K562 (cell line): ENCODE measurements around the gene COL5A3. TPM values are rescaled to one million over a fixed set of nuclear protein-coding genes. Genes with fewer than 3 reads are reported as not detected.

ENCODE experiments used
- ATAC-seq: fragments of 200-7000 bp; cut with Tn5 transposase; 3 replicates; pipeline ENCODE4 v1.9.1; 2020; ENCODE audit warnings: moderate library complexity
- Bru-seq: library from RNA; stranded (reverse); fragments of 400-500 nt; gene quantifications from one replicate; lab custom pipeline; 2021; lab: Mats Ljungman, UMichigan
- BruChase-seq, 2 experiments: library from RNA; stranded (reverse); fragments of 400-500 nt; gene quantifications; one replicate each; lab custom pipeline; 2021; lab: Mats Ljungman, UMichigan
- BruUV-seq: library from RNA; stranded (reverse); fragments of 400-500 nt; replicated peaks from 2 replicates; lab custom pipeline; 2021; lab: Mats Ljungman, UMichigan
- CTCF ChIA-PET: fragments of 300-600 bp; formaldehyde crosslinking; extraction: SDS; loops from one replicate; lab custom pipeline; 2021; ENCODE audit warnings: low intra/inter-chr PET ratio; lab: Yijun Ruan, JAX
- POLR2A ChIA-PET: fragments of 300-600, 350-650 bp; sonication (Branson Sonifier 250); formaldehyde crosslinking; extraction: SDS; loops from one replicate; lab custom pipeline; 2021; ENCODE audit warnings: antibody characterized with exemption, inconsistent platforms; lab: Yijun Ruan, JAX
- DNase-seq, 4 experiments: peaks; one replicate each; pipeline versions ENCODE4 v3.0.0 to v3.0.0-alpha.2; 2011 to 2018; ENCODE audit warnings: low spot score in 3 of 4, mixed read lengths in 3 of 4; ENCODE audit errors: extremely low read depth in 1 of 4
- FAIRE-seq: peaks from 2 replicates; lab custom pipeline; 2011; peaks lifted over from hg19 to GRCh38; lab: Jason Lieb, UNC
- H2AFZ ChIP-seq: 2 replicates; pipeline ENCODE4 v1.6.0; 2011; ENCODE audit warnings: low read depth, low read length, control low read depth, inconsistent platforms
- H3K27ac ChIP-seq: fragments of 200-600 bp; 3 replicates; pipeline ENCODE4 v1.8.0; 2011; ENCODE audit warnings: low read depth, mild to moderate bottlenecking, control low read depth, inconsistent platforms, low read length, moderate library complexity, mixed read lengths; ENCODE audit errors: extremely low read depth
- H3K27me3 ChIP-seq, 2 experiments: fragments of 300-600 bp in 1 of 2; 2 replicates in 1 of 2; 3 replicates in 1 of 2; pipeline versions ENCODE4 v1.6.0 to v1.8.0; 2011; ENCODE audit warnings: inconsistent platforms in 2 of 2, low read length in 2 of 2, mild to moderate bottlenecking in 1 of 2, mixed read lengths in 1 of 2, moderate library complexity in 1 of 2; ENCODE audit not compliant: control insufficient read depth in 2 of 2, insufficient read depth in 2 of 2
- H3K36me3 ChIP-seq: fragments of 300-600 bp; 3 replicates; pipeline ENCODE4 v1.8.0; 2011; ENCODE audit warnings: mild to moderate bottlenecking, low read length, inconsistent platforms; ENCODE audit not compliant: control insufficient read depth, insufficient read depth
- H3K4me1 ChIP-seq, 2 experiments: fragments of 200-600 bp in 1 of 2; replicated peaks in 1 of 2; 2 replicates in 1 of 2; 3 replicates in 1 of 2; pipeline versions ENCODE4 v1.5.1 to v1.8.0; 2011; ENCODE audit warnings: inconsistent platforms in 2 of 2, low read length in 2 of 2, mild to moderate bottlenecking in 1 of 2, mixed read lengths in 1 of 2, moderate library complexity in 1 of 2; ENCODE audit not compliant: control insufficient read depth in 2 of 2, insufficient read depth in 2 of 2
- H3K4me2 ChIP-seq: 2 replicates; pipeline ENCODE4 v1.6.1; 2011; ENCODE audit warnings: low read length, control low read depth, inconsistent platforms, mixed read lengths; ENCODE audit not compliant: insufficient read depth
- H3K4me3 ChIP-seq: fragments of 200-600 bp; sonication (generic), shearing (Covaris generic); 2 replicates; pipeline ENCODE4 v1.5.1; 2016; ENCODE audit warnings: control low read depth, inconsistent platforms
- H3K79me2 ChIP-seq: fragments of 200-600 bp; 3 replicates; pipeline ENCODE4 v1.8.0; 2011; ENCODE audit warnings: low read length, inconsistent platforms; ENCODE audit not compliant: control insufficient read depth, insufficient read depth
- H3K9ac ChIP-seq, 2 experiments: 2 replicates each; pipeline versions ENCODE4 v1.6.0 to v1.6.1; 2011; ENCODE audit warnings: low read depth in 2 of 2, low read length in 2 of 2, control low read depth in 1 of 2, inconsistent platforms in 1 of 2, mild to moderate bottlenecking in 1 of 2, mixed read lengths in 1 of 2; ENCODE audit not compliant: insufficient read depth in 1 of 2
- H3K9me1 ChIP-seq: one replicate; pipeline ENCODE4 v1.6.0; 2011; ENCODE audit warnings: inconsistent platforms, mild to moderate bottlenecking, low read length, moderate library complexity; ENCODE audit not compliant: control insufficient read depth, insufficient read depth
- H3K9me3 ChIP-seq: replicated peaks from 2 replicates; pipeline ENCODE4 v1.5.1; 2011; ENCODE audit warnings: low read depth, low read length, inconsistent platforms; ENCODE audit not compliant: control insufficient read depth, insufficient read depth
- H4K20me1 ChIP-seq: replicated peaks from 2 replicates; pipeline ENCODE4 v1.6.1; 2011; ENCODE audit warnings: low read length, inconsistent platforms, mixed read lengths; ENCODE audit not compliant: control insufficient read depth, insufficient read depth
- CAMTA2 ChIP-seq: fragments of 250-450 bp; sonication (Bioruptor Pico); conservative IDR thresholded peaks from 2 replicates; pipeline ENCODE4 v1.5.1; 2022
- FOXK2 ChIP-seq, 2 experiments: fragments of 450-650 bp; IDR thresholded peaks in 1 of 2; conservative IDR thresholded peaks in 1 of 2; 2 replicates each; pipeline ENCODE4 v1.6.1; 2016; ENCODE audit warnings: low read depth in 2 of 2, mild to moderate bottlenecking in 1 of 2
- GTF2E2 ChIP-seq: fragments of 200-800 bp; sonication (Bioruptor generic); IDR thresholded peaks from 2 replicates; pipeline ENCODE4 v1.6.1; 2016; ENCODE audit warnings: missing genetic modification characterization, missing compliant biosample characterization
- HLTF ChIP-seq: fragments of 450-650 bp; IDR thresholded peaks from 2 replicates; pipeline ENCODE4 v1.6.1; 2016
- JUN ChIP-seq, 2 experiments: sonication (generic) in 1 of 2; formaldehyde crosslinking in 1 of 2; IDR thresholded peaks; 2 replicates each; pipeline versions ENCODE4 v1.6.1 to v1.8.0; 2012 to 2022; ENCODE audit warnings: borderline replicate concordance in 2 of 2, mild to moderate bottlenecking in 2 of 2, improper control_type of control experiment in 1 of 2, low read depth in 1 of 2, low read length in 1 of 2, missing genetic modification reagents in 1 of 2
- MEF2A ChIP-seq: IDR thresholded peaks from 2 replicates; pipeline ENCODE4 v1.6.1; 2011; ENCODE audit warnings: low read depth, mild to moderate bottlenecking, low read length, moderate library complexity; ENCODE audit not compliant: control insufficient read depth
- MEF2D ChIP-seq: conservative IDR thresholded peaks from 2 replicates; pipeline ENCODE4 v1.6.1; 2016; ENCODE audit warnings: low read depth, missing genetic modification characterization, missing compliant biosample characterization
- SFPQ ChIP-seq: fragments of 200-400 bp; formaldehyde crosslinking; IDR thresholded peaks from 2 replicates; pipeline ENCODE4 v1.6.1; 2017; ENCODE audit warnings: mild to moderate bottlenecking, low read depth, low read length, moderate library complexity
- SMARCA5 ChIP-seq: fragments of 450-650 bp; IDR thresholded peaks from 2 replicates; pipeline ENCODE4 v1.6.1; 2016
- ZEB2 ChIP-seq: fragments of 450-650 bp; IDR thresholded peaks from 2 replicates; pipeline ENCODE4 v1.6.1; 2016
- ZNF695 ChIP-seq: fragments of 450-650 bp; formaldehyde crosslinking; IDR thresholded peaks from 2 replicates; pipeline ENCODE4 v1.4.0; 2020; ENCODE audit warnings: mild to moderate bottlenecking, moderate library complexity
- ZNF699 ChIP-seq: fragments of 250-450 bp; sonication (Bioruptor Pico); IDR thresholded peaks from 2 replicates; pipeline ENCODE4 v1.8.0; 2021; ENCODE audit warnings: mild to moderate bottlenecking, moderate library complexity; ENCODE audit not compliant: insufficient replicate concordance
- ZNF764 ChIP-seq: fragments of 250-450 bp; sonication (Bioruptor Pico); IDR thresholded peaks from 2 replicates; pipeline ENCODE4 v1.4.0; 2020; ENCODE audit warnings: low read depth, mild to moderate bottlenecking, moderate library complexity
- WGBS: fragments of 100-300 bp; shearing (Covaris generic); methylation state at CpG from one replicate; pipeline ENCODE4 v1.1.6; 2016; ENCODE audit warnings: low coverage, mixed read lengths; ENCODE audit not compliant: insufficient coverage; ENCODE audit errors: missing lambda C conversion rate; 5-methylcytosine and 5-hydroxymethylcytosine counted together
- in situ Hi-C: fragments of 300-500 bp; cut with MboI; formaldehyde crosslinking; loops from 4 replicates; pipeline ENCODE4 v1.15.0; 2018; ENCODE audit warnings: inconsistent platforms, mixed read lengths
- intact Hi-C: fragments of 100-400 bp; cut with micrococcal nuclease; formaldehyde crosslinking; loops from 2 replicates; pipeline ENCODE4 v1.14.2; 2022
- long read RNA-seq, 3 experiments: library from polyadenylated mRNA in 2 of 3; library from RNA in 1 of 3; unstranded in 2 of 3; stranded (forward) in 1 of 3; transcript quantifications; one replicate each; pipeline ENCODE4 v2.0.0, GENCODE V29; 2019 to 2022
- polyA minus RNA-seq, 3 experiments: library from RNA; depleted of rRNA, polyadenylated mRNA; stranded (reverse); fragments of >200 nt; gene quantifications; 2 replicates each; pipeline ENCODE4 v1.2.3, GENCODE V29; 2011
- polyA plus RNA-seq, 8 experiments: library from polyadenylated mRNA; depleted of rRNA in 4 of 8; stranded (reverse) in 5 of 8; unstranded in 3 of 8; fragments of >200 nt; fragmentation: Nextera tagmentation in 2 of 8; fragmentation: Illumina TruSeq in 1 of 8; extraction: Ambion mirVana in 2 of 8; extraction: Trizol in 1 of 8; gene quantifications; 2 replicates each; pipeline versions ENCODE4 v1.2.1 to v1.2.3, GENCODE V29; 2011 to 2014; ENCODE audit warnings: inconsistent platforms in 1 of 8, missing spikeins in 1 of 8
- total RNA-seq, 7 experiments: library from RNA; depleted of rRNA in 6 of 7; stranded (reverse); fragments of >200 nt in 6 of 7; fragmentation: Illumina TruSeq in 2 of 7; extraction: Trizol in 2 of 7; gene quantifications; 2 replicates each; pipeline versions ENCODE4 v1.2.1 to v1.2.3, GENCODE V29; 2011 to 2021; ENCODE audit warnings: low replicate concordance in 1 of 7
- TF ChIP-seq, protein P1 (sequence below): fragments of 250-450 bp; sonication (Bioruptor Pico); IDR thresholded peaks from 2 replicates; pipeline ENCODE4 v1.5.1; 2021; ENCODE audit warnings: mild to moderate bottlenecking

COL5A3 gene
- total RNA-seq (2011; cell fraction: chromatin; rRNA removed; ENCODE audit: low replicate concordance) = not detected in 2 replicates
- not detected in 2 replicates for total RNA-seq (2011; cell fraction: nucleolus; rRNA removed)
- total RNA-seq (2011; cell fraction: nucleoplasm; rRNA removed) = not detected in 2 replicates
- total RNA-seq (2014; rRNA removed) (not detected in 2 replicates), total RNA-seq (2014; rRNA removed; fragmentation: Illumina TruSeq; extraction: Trizol) (not detected in 2 replicates), total RNA-seq (2015; rRNA removed; fragmentation: Illumina TruSeq; extraction: Trizol) (not detected in 2 replicates), total RNA-seq (2021) (0.02 TPM in 1 of 2 replicates, not detected in the other), polyA plus RNA-seq (2011; rRNA removed) (not detected in 2 replicates), polyA plus RNA-seq (2014; fragmentation: Illumina TruSeq; extraction: Trizol) (not detected in 2 replicates), polyA plus RNA-seq (2014; fragmentation: Nextera tagmentation; extraction: Ambion mirVana) (not detected), polyA plus RNA-seq (2014; rRNA removed) (0.01 TPM in 1 of 2 replicates, not detected in the other), polyA minus RNA-seq (2011; rRNA and poly(A)+ RNA removed) (not detected in 2 replicates), Bru-seq, nascent RNA (not detected), BruChase-seq, experiment 1, labeled RNA remaining after a 2-hour chase (not detected), BruChase-seq, experiment 2, labeled RNA remaining after a 6-hour chase (percentile 4 among the genes with signal in this experiment)
- polyA plus RNA-seq (2011; cell fraction: cytosol; rRNA removed) = not detected in 2 replicates
- 0.01 and 0.07 TPM in 2 replicates for polyA plus RNA-seq (2011; cell fraction: nucleus; rRNA removed)
- polyA plus RNA-seq (2012) = not detected in 2 replicates
- polyA minus RNA-seq (2011; cell fraction: cytosol; rRNA and poly(A)+ RNA removed) = not detected in 2 replicates
- not detected in 2 replicates for polyA minus RNA-seq (2011; cell fraction: nucleus; rRNA and poly(A)+ RNA removed)
- long read RNA-seq, experiment 1 = 0 reads
- long read RNA-seq, experiment 2 = 0 reads
- long read RNA-seq, experiment 3 = 0 reads

- no peak for ATAC-seq
- H3K27ac ChIP-seq = no peak within 1 kb of the TSS
- H3K9me3 ChIP-seq = no peaks in the 10 kb centered on the region
- peak in 3 of 4 experiments; percentile 32 to 42 (median 39) for DNase-seq
- no peaks in the 10 kb centered on the region for H3K36me3 ChIP-seq
- no TSS peak for BruUV-seq
- no peak within 1 kb of the TSS for H3K4me2 ChIP-seq
- H3K27me3 ChIP-seq = peaks cover 8 to 51% of the 10 kb centered on the region in 2 experiments
- H2AFZ ChIP-seq = no peak within 1 kb of the TSS
- CTCF ChIA-PET = no interaction called here
- intact Hi-C loops (no loop called here), in situ Hi-C loops (no loop called here)
- H4K20me1 ChIP-seq = peaks cover 9% of the 10 kb centered on the region
- no peak within 1 kb of the TSS for H3K9ac ChIP-seq
- no peak within 1 kb of the TSS for H3K4me3 ChIP-seq
- peaks cover 0 to 12% of the 10 kb centered on the region in 2 experiments; a peak in 2 of 5 replicates for H3K4me1 ChIP-seq
- no peaks in the 10 kb centered on the region for H3K79me2 ChIP-seq
- 1% methylated on average over 33 of the region's 38 CpGs for WGBS
- POLR2A ChIA-PET = interaction anchor here (0.5 kb wide), 1 partner anchor 827 kb away, joined by 3 read pairs; no protein-coding TSS in a partner anchor
- no peak for FAIRE-seq
- H3K9me1 ChIP-seq = peaks cover 3% of the 10 kb centered on the region
- TF ChIP-seq JUN (IDR thresholded peaks at IDR 0.05; ENCODE audit: borderline replicate concordance, low read depth, low read length) (no peak), JUN (CRISPR knock-in tag; IDR thresholded peaks at IDR 0.05; ENCODE audit: borderline replicate concordance) (no peak), SFPQ (no peak), HLTF (no peak), FOXK2 (conservative IDR thresholded peaks at IDR 0.05 in 1 of 2, IDR thresholded peaks at IDR 0.05 in 1 of 2; ENCODE audit: low read depth in 2 of 2) (no peak), ZNF764 (CRISPR knock-in tag) (no peak), CAMTA2 (no peak), ZNF695 (CRISPR knock-in tag) (no peak), SMARCA5 (no peak), MEF2D (tag) (no peak), ZNF699 (CRISPR knock-in tag) (no peak), GTF2E2 (tag) (no peak), ZEB2 (no peak), MEF2A (no peak)
- TF ChIP-seq, protein P1, sequence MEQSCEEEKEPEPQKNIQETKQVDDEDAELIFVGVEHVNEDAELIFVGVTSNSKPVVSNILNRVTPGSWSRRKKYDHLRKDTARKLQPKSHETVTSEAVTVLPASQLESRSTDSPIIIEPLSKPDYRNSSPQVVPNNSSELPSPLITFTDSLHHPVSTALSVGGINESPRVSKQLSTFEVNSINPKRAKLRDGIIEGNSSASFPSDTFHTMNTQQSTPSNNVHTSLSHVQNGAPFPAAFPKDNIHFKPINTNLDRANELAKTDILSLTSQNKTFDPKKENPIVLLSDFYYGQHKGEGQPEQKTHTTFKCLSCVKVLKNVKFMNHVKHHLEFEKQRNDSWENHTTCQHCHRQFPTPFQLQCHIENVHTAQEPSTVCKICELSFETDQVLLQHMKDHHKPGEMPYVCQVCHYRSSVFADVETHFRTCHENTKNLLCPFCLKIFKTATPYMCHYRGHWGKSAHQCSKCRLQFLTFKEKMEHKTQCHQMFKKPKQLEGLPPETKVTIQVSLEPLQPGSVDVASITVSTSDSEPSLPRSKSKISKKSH = no peak
Measured at GRCh38 chr19:10010247-10010691, at the start of gene COL5A3. TSS of gene COL5A3 (minus strand) at chr19:10010504. CDS start at chr19:10010385, 119 bp downstream.
